Measurements from ENCODE around the gene DDRGK1.

DNA sequence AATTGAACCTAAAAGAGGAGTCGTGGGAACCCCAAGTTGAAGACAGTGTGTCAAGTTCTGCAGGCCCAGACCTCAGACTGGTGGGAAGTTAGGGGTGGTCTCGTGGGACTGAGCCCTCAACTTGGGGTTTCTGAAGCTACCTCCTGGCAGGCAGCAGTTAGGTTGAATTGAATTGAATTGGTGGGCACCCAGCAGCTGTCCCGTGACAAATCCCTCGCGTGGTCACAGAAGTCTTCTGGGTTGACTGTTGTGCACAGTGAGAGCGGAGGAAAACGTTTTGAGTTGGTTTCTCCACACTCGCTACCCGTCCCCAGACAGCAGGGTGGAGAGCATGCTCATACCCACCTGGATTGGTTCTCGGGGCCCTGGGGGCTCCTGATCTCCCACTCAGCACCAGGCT lies 21.6 kb upstream of the DDRGK1 start:
- TF ChIP-seq, protein P1, sequence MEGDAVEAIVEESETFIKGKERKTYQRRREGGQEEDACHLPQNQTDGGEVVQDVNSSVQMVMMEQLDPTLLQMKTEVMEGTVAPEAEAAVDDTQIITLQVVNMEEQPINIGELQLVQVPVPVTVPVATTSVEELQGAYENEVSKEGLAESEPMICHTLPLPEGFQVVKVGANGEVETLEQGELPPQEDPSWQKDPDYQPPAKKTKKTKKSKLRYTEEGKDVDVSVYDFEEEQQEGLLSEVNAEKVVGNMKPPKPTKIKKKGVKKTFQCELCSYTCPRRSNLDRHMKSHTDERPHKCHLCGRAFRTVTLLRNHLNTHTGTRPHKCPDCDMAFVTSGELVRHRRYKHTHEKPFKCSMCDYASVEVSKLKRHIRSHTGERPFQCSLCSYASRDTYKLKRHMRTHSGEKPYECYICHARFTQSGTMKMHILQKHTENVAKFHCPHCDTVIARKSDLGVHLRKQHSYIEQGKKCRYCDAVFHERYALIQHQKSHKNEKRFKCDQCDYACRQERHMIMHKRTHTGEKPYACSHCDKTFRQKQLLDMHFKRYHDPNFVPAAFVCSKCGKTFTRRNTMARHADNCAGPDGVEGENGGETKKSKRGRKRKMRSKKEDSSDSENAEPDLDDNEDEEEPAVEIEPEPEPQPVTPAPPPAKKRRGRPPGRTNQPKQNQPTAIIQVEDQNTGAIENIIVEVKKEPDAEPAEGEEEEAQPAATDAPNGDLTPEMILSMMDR (IDR thresholded peaks at IDR 0.05; ENCODE audit: low read length) = no peak
- no peak for TF ChIP-seq EZH2 (IDR thresholded peaks at IDR 0.05; ENCODE audit: borderline replicate concordance, low read length)

Data from OCI-LY1 (cell line).